GM10847 (cell line): ENCODE measurements around the gene MTMR1.

Experiments used
- POLR2A ChIP-seq: IDR thresholded peaks from 2 replicates; pipeline ENCODE4 v1.6.1; 2011; ENCODE audit not compliant: insufficient read length; ENCODE audit errors: extremely low read depth

The MTMR1 gene

GRCh38 chrX:150779385-150779784 is 86.2 kb downstream of the MTMR1 start:
- TF ChIP-seq POLR2A: no peak

- TF ChIP-seq POLR2A: no peak
These were observed 88.5 kb downstream of the MTMR1 start for GRCh38 chrX:150781677-150782076.

GRCh38 chrX:150790021-150790420 is 96.8 kb downstream of the MTMR1 start:
- no peak for TF ChIP-seq POLR2A

- TF ChIP-seq POLR2A: no peak
These were observed 99.8 kb downstream of the MTMR1 start for GRCh38 chrX:150792949-150793527.

- no peak for TF ChIP-seq POLR2A
These were observed 112.5 kb downstream of the MTMR1 start for GRCh38 chrX:150805736-150806135.

GRCh38 chrX:150806827-150807226 is 113.6 kb downstream of the MTMR1 start:
- no peak for TF ChIP-seq POLR2A

- TF ChIP-seq POLR2A: no peak
These were observed 120.7 kb downstream of the MTMR1 start for GRCh38 chrX:150813922-150814321.
